Measurements from ENCODE around the gene CFAP61.

The CFAP61 gene

DNA sequence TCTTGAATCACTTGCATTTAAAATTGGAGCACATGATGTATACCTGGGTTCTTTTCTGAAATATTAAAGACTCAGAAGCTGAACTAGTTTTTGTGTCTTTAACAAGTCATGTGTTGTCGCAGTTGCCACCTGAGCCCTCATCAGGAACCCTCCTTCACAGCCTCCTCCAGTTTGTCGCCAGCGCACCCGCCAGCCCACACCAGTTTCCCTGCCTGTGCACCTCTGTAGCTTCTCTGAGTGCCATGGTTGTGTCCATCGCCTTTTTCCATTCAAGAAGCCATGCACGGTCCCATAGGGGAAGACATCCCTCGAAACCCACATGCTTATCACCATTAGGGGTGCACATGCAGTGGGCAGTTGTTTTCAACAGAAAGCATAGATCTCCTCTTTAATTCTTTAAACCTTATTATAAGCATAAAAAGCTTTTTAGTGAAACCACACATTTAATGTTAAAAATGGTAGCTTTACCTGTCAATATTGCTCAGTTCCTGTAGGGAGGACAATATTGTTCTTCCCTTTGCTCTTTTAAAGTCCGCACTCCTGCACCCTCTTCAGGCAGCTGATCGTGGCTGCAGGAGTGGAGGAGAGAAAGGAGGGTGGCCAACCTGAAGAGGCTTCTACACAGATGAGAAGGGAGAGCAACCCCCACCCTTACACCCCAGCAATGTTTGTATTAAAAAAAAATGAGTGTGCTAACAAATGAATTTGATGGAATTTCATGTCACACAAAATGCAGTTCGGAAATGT is 121.9 kb downstream of the CFAP61 start:
- no peak for TF ChIP-seq CTCF (IDR thresholded peaks at IDR 0.05; ENCODE audit: borderline replicate concordance, control extremely low read depth, extremely low read depth, insufficient read depth, missing control alignments)
- in situ Hi-C loops (cut with MboI; ENCODE audit: low sequenced_read_pairs, unreplicated experiment): no loop called here
- no peak for DNase-seq (ENCODE audit: low spot score)

DNA sequence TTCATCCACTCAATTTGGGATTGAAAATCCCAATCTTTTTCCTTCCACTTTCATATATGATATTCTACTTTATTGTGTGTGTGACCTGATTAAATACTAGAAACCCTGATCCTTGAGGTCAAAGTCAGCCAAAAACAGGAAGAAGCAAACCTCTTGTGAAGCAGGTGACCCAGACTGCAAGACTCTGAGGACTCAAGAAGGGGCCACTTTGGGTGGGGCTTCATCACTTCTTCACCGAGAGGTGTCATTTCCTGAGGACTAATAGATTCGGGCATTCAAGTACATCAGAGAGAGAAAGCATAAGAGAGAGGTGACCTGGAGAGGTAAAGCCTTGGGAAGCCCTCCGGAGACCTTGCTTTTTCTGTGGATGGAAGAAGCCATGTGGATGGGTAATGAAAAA is 129.0 kb downstream of the CFAP61 start:
- TF ChIP-seq CTCF (IDR thresholded peaks at IDR 0.05; ENCODE audit: borderline replicate concordance, control extremely low read depth, extremely low read depth, insufficient read depth, missing control alignments): no peak
- in situ Hi-C loops (cut with MboI; ENCODE audit: low sequenced_read_pairs, unreplicated experiment): no loop called here
- no peak for DNase-seq (ENCODE audit: low spot score)

DNA sequence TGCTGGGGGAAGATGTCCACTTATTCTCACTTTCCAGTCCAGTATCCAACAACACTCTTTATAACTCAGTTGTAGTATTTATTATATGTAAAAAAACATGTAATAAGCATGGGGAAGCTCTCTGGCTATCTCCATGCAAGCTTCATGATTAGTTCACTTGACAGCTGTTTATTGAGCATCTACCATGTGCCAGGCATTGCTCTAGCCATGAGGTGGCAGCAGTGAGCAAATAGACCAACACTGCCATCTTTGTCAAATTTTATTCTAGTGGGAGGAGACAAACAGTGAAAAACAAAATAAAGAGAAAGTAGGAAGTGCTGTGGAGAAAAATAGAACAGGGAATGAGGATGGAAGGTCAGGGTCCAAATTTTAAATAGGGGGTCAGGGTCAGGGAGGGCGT is 131.8 kb downstream of the CFAP61 start:
- no peak for DNase-seq (ENCODE audit: low spot score)
- in situ Hi-C loops (cut with MboI; ENCODE audit: low sequenced_read_pairs, unreplicated experiment): no loop called here
- TF ChIP-seq CTCF (IDR thresholded peaks at IDR 0.05; ENCODE audit: borderline replicate concordance, control extremely low read depth, extremely low read depth, insufficient read depth, missing control alignments): no peak

DNA sequence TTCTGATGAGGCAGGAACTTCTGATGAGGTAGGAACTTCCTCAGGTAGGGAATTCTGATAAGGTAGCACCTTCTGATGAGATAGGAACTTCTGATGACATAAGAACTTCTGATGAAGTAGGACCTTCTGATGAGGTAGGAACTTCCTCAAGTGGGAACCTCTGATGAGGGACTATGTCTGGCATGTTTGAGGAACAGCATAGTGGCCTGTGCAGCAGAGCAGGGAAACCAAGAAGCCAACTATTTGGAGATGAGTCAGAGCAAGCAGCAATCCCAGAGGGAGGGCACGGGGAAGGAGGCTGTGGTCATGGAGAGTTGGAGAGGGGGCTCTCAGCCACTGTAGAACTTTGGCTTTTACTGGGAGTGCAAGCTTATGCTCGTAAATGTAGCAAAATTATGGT is 132.4 kb downstream of the CFAP61 start:
- in situ Hi-C loops (cut with MboI; ENCODE audit: low sequenced_read_pairs, unreplicated experiment): no loop called here
- no peak for TF ChIP-seq CTCF (IDR thresholded peaks at IDR 0.05; ENCODE audit: borderline replicate concordance, control extremely low read depth, extremely low read depth, insufficient read depth, missing control alignments)
- DNase-seq (ENCODE audit: low spot score): no peak

GRCh38 chr20:20188647-20189046 is 136.3 kb downstream of the CFAP61 start:
- in situ Hi-C loops (cut with MboI; ENCODE audit: low sequenced_read_pairs, unreplicated experiment): no loop called here
- peak; percentile 34 for DNase-seq (ENCODE audit: low spot score)
- TF ChIP-seq CTCF (IDR thresholded peaks at IDR 0.05; ENCODE audit: borderline replicate concordance, control extremely low read depth, extremely low read depth, insufficient read depth, missing control alignments): no peak

DNA sequence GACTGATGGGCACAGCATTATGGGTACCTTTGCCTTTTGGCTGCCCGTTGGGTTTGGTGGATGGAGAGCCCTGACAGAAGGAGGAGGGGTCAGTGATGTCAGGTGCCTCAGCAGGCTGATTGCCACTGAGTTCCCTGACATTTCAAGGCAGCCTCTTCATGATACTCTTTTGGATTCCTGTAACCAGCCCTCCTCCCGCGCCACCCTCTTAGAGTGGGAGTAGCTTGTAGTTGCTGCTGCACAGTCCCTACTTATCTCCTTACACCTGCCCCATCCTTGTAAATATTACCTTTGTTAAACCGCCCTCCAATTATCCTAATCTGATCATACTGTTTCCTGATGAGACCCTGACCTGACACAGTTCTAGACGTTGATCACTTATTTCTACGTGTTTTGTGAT is 140.0 kb downstream of the CFAP61 start:
- in situ Hi-C loops (cut with MboI; ENCODE audit: low sequenced_read_pairs, unreplicated experiment): no loop called here
- no peak for TF ChIP-seq CTCF (IDR thresholded peaks at IDR 0.05; ENCODE audit: borderline replicate concordance, control extremely low read depth, extremely low read depth, insufficient read depth, missing control alignments)
- DNase-seq (ENCODE audit: low spot score): no peak
